Measurements from ENCODE around the gene ZNF784.

GRCh38 chr19:55655648-55656040, 31.3 kb upstream of the ZNF784 start:
- TF ChIP-seq MXI1 (IDR thresholded peaks at IDR 0.05; ENCODE audit: borderline replicate concordance, low read depth, low read length) = no peak
- no peak for TF ChIP-seq RAD21 (IDR thresholded peaks at IDR 0.05; ENCODE audit: low read length)
- TF ChIP-seq CTCF (conservative IDR thresholded peaks at IDR 0.05; ENCODE audit: low read depth, low read length) = no peak
- no peak for TF ChIP-seq BHLHE40 (IDR thresholded peaks at IDR 0.05; ENCODE audit: low read depth, low read length)
- no peak for TF ChIP-seq CEBPB (IDR thresholded peaks at IDR 0.05; ENCODE audit: low read depth, low read length)
- TF ChIP-seq NFE2L2 (IDR thresholded peaks at IDR 0.05; ENCODE audit: low read depth, low read length) = no peak

Measured in IMR-90 (cell line).